ENCODE results near the gene MGARP.

MGARP gene

DNA sequence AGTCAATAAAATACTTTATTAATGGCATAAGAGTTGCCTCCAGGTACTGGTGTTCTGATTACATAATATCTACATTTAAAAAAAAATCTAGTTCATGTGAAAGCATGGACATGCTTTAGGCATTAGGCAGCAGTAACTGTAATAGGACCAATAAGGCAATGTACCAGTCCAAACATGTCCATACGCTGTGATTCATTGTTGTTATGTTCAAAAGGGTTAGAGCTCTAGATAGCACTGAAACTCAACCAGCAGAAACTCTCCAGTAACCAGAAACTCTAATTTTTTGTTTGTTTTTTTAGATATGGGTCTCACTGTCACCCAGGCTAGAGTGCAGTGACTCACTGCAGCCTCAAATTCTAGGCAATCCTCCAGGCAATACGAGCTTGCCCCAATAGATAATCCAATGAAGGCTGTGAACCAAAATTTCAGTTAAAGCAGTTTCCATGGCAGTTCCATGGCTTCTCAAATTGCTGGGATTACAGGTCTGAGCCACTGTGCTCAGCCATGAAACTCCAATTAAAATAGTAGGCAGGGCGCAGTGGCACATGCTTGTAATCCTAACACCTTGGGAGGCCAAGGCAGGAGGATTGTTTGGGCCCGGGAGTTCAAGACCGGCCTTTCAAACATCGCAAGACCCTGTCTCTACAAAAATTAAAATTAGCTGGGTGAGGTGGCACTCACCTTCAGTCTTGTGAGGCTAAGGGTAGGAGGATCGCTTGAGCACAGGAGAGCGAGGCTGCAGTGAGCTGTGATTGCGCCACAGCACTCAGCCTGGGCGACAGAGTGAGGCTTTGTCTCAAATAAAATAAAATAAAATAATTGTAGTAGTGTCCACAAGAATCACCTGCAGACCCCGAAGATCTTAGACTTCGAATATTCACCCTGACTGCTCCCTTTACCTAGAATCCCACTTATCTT is 36.3 kb downstream of the MGARP start:
- Histone ChIP-seq H3K4me3 (ENCODE audit: low read depth in 1 of 2, low read length in 2 of 2) (no peak overlapping the region), H3K27ac (ENCODE audit: low read length) (no peak overlapping the region), H3K27me3 (ENCODE audit: insufficient read depth, low read length, poor library complexity) (no peaks in the 10 kb centered on the region), H3K4me2 (ENCODE audit: insufficient read depth, low read length) (no peak overlapping the region), H3K79me2 (ENCODE audit: insufficient read depth, low read length) (no peaks in the 10 kb centered on the region), H3K4me1 (ENCODE audit: insufficient read depth, low read length) (no peaks in the 10 kb centered on the region), H2AFZ (ENCODE audit: low read depth, low read length) (no peak overlapping the region), H3K36me3 (ENCODE audit: insufficient read depth, low read length) (no peaks in the 10 kb centered on the region), H3K9ac (ENCODE audit: low read depth, low read length) (no peak overlapping the region), H3K9me3 (ENCODE audit: insufficient read depth, low read length, severe bottlenecking) (no peaks in the 10 kb centered on the region), H4K20me1 (ENCODE audit: insufficient read depth, low read length) (no peaks in the 10 kb centered on the region)
- TF ChIP-seq, protein P1, sequence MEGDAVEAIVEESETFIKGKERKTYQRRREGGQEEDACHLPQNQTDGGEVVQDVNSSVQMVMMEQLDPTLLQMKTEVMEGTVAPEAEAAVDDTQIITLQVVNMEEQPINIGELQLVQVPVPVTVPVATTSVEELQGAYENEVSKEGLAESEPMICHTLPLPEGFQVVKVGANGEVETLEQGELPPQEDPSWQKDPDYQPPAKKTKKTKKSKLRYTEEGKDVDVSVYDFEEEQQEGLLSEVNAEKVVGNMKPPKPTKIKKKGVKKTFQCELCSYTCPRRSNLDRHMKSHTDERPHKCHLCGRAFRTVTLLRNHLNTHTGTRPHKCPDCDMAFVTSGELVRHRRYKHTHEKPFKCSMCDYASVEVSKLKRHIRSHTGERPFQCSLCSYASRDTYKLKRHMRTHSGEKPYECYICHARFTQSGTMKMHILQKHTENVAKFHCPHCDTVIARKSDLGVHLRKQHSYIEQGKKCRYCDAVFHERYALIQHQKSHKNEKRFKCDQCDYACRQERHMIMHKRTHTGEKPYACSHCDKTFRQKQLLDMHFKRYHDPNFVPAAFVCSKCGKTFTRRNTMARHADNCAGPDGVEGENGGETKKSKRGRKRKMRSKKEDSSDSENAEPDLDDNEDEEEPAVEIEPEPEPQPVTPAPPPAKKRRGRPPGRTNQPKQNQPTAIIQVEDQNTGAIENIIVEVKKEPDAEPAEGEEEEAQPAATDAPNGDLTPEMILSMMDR (IDR thresholded peaks at IDR 0.05; ENCODE audit: borderline replicate concordance, extremely low read depth, low read length, poor library complexity, severe bottlenecking), result no peak
- TF ChIP-seq EZH2 (IDR thresholded peaks at IDR 0.05; ENCODE audit: borderline replicate concordance, low read depth, low read length, severe bottlenecking), result no peak
- no peak for ATAC-seq (ENCODE audit: insufficient read depth, low read depth)
- no peak for DNase-seq

DNA sequence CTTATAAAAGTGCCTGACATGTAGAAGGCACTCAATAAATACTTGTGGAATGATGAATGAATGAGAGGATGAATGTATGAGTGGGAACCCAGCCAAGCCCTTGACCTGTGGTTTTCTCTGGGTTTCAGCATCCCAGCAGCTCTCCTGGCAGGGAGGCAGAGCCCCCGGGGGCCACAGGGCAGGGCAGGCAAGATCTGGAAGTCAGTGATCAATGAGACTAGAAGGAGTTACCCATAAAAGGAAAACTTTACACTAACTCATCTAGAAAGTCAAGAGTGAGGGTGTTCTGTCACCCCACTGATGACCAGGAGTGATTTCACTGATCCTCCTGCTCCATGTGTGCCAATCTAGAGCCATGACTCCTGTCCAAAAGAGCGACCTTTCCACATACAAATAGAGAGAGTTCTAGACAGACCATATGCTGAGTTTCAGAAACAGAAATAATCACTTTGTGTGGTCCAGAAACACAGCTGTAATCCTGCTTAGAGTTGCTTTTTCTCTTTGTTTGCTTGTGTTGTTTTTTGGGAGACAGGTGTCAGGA is 37.4 kb downstream of the MGARP start:
- TF ChIP-seq, protein P1 (IDR thresholded peaks at IDR 0.05; ENCODE audit: borderline replicate concordance, extremely low read depth, low read length, poor library complexity, severe bottlenecking), result no peak
- TF ChIP-seq EZH2 (IDR thresholded peaks at IDR 0.05; ENCODE audit: borderline replicate concordance, low read depth, low read length, severe bottlenecking), result no peak
- Histone ChIP-seq H3K79me2 (ENCODE audit: insufficient read depth, low read length) (no peaks in the 10 kb centered on the region), H3K4me3 (ENCODE audit: low read depth in 1 of 2, low read length in 2 of 2) (no peak overlapping the region), H2AFZ (ENCODE audit: low read depth, low read length) (no peak overlapping the region), H3K9ac (ENCODE audit: low read depth, low read length) (no peak overlapping the region), H3K4me1 (ENCODE audit: insufficient read depth, low read length) (no peaks in the 10 kb centered on the region), H3K9me3 (ENCODE audit: insufficient read depth, low read length, severe bottlenecking) (no peaks in the 10 kb centered on the region), H3K27ac (ENCODE audit: low read length) (no peak overlapping the region), H3K27me3 (ENCODE audit: insufficient read depth, low read length, poor library complexity) (no peaks in the 10 kb centered on the region), H4K20me1 (ENCODE audit: insufficient read depth, low read length) (no peaks in the 10 kb centered on the region), H3K4me2 (ENCODE audit: insufficient read depth, low read length) (no peak overlapping the region), H3K36me3 (ENCODE audit: insufficient read depth, low read length) (no peaks in the 10 kb centered on the region)
- ATAC-seq (ENCODE audit: insufficient read depth, low read depth) (no peak), DNase-seq (no peak)

- Histone ChIP-seq H3K79me2 (ENCODE audit: insufficient read depth, low read length) (no peaks in the 10 kb centered on the region), H3K4me3 (ENCODE audit: low read depth in 1 of 2, low read length in 2 of 2) (no peak overlapping the region), H3K27ac (ENCODE audit: low read length) (no peak overlapping the region), H4K20me1 (ENCODE audit: insufficient read depth, low read length) (no peaks in the 10 kb centered on the region), H3K36me3 (ENCODE audit: insufficient read depth, low read length) (no peaks in the 10 kb centered on the region), H2AFZ (ENCODE audit: low read depth, low read length) (no peak overlapping the region), H3K27me3 (ENCODE audit: insufficient read depth, low read length, poor library complexity) (no peaks in the 10 kb centered on the region), H3K4me1 (ENCODE audit: insufficient read depth, low read length) (no peaks in the 10 kb centered on the region), H3K9ac (ENCODE audit: low read depth, low read length) (no peak overlapping the region), H3K4me2 (ENCODE audit: insufficient read depth, low read length) (no peak overlapping the region), H3K9me3 (ENCODE audit: insufficient read depth, low read length, severe bottlenecking) (no peaks in the 10 kb centered on the region)
- no peak for DNase-seq
- ATAC-seq (ENCODE audit: insufficient read depth, low read depth), result no peak
- no peak for TF ChIP-seq EZH2 (IDR thresholded peaks at IDR 0.05; ENCODE audit: borderline replicate concordance, low read depth, low read length, severe bottlenecking)
- TF ChIP-seq, protein P1 (IDR thresholded peaks at IDR 0.05; ENCODE audit: borderline replicate concordance, extremely low read depth, low read length, poor library complexity, severe bottlenecking), result no peak
Measured at GRCh38 chr4:139241784-139242151, 38.3 kb downstream of the MGARP start.
